Liver (tissue), 2 donors: ENCODE measurements around the gene CCDC50.

Experiments
- CTCF ChIP-seq: fragments of 150-350 bp; IDR thresholded peaks from 2 replicates; pipeline ENCODE4 v1.5.1; 2017; ENCODE audit warnings: improper control_type of control experiment, low read depth, low read length; ENCODE audit not compliant: missing input control
- MAX ChIP-seq: IDR thresholded peaks from 2 replicates; pipeline ENCODE4 v1.6.1; 2016; ENCODE audit warnings: antibody characterized with exemption
- donor health status: healthy.

- no peak for TF ChIP-seq MAX
- TF ChIP-seq CTCF = no peak
These were observed 31.4 kb downstream of the CCDC50 start for GRCh38 chr3:191360620-191361019.
